ENCODE measurements around the gene SSB.
"Not testable (repeated sequence)": the region's sequence is repeated elsewhere in the genome, so short reads cannot be mapped to it uniquely, and the experiment has no call there.

The SSB gene

DNA sequence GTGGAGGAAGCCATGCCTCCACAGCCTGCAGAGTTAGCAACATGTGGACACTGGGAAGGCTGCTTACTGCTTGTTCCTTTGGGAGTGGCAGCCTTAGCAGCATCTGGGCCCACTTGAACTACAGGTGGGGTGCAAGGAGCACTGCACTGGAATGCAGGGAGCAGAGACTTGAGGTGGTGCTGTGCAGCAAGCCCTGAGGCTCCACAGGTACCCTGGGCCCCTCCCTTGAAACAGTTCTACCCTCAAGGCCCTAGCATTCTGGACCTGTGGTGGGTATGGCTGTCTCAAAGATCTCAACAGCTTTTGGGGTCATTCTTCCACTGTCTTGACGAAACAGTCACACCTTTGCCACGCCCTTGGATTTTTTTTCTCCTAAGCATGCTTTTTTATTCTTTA is 42.1 kb downstream of the SSB start:
- Histone ChIP-seq H3K79me2 (ENCODE audit: low read length) (peaks cover 25% of the 10 kb centered on the region), H4K20me1 (ENCODE audit: insufficient read depth, low read length) (no peaks in the 10 kb centered on the region), H3K27me3 (ENCODE audit: low read depth, low read length) (no peaks in the 10 kb centered on the region), H3K4me3 (ENCODE audit: low read length) (no peak overlapping the region), H3K27ac (ENCODE audit: low read length) (no peak overlapping the region), H3K9me3 (ENCODE audit: insufficient read depth, low read length) (no peaks in the 10 kb centered on the region), H3K4me1 (ENCODE audit: low read length) (no peaks in the 10 kb centered on the region), H3K36me3 (replicated peaks; ENCODE audit: low read depth, low read length) (no peaks in the 10 kb centered on the region), H2AFZ (ENCODE audit: low read depth, low read length) (no peak overlapping the region), H3K9ac (ENCODE audit: low read length) (no peak overlapping the region), H3K4me2 (ENCODE audit: low read length) (no peak overlapping the region)
- no peak for TF ChIP-seq EZH2phosphoT487 (IDR thresholded peaks at IDR 0.05; ENCODE audit: low read depth)
- no peak for TF ChIP-seq CTCF (IDR thresholded peaks at IDR 0.05; ENCODE audit: low read depth, low read length)

- H3K9ac ChIP-seq (ENCODE audit: low read length); H3K4me1 ChIP-seq (ENCODE audit: low read length): not testable (repeated sequence)
- peaks cover 21% of the 10 kb centered on the region; the same call in 1 of the 2 replicates for H3K79me2 ChIP-seq (ENCODE audit: low read length)
Measured at GRCh38 chr2:169841625-169842024, 43.0 kb downstream of the SSB start.

GRCh38 chr2:169845016-169845415 is 46.3 kb downstream of the SSB start:
- Histone ChIP-seq H3K9ac (ENCODE audit: low read length) (no peak overlapping the region), H3K4me1 (ENCODE audit: low read length) (no peaks in the 10 kb centered on the region), H3K27me3 (ENCODE audit: low read depth, low read length) (no peaks in the 10 kb centered on the region), H3K4me3 (ENCODE audit: low read length) (no peak overlapping the region), H3K4me2 (ENCODE audit: low read length) (no peak overlapping the region), H3K27ac (ENCODE audit: low read length) (no peak overlapping the region), H3K9me3 (ENCODE audit: insufficient read depth, low read length) (no peaks in the 10 kb centered on the region), H4K20me1 (ENCODE audit: insufficient read depth, low read length) (0 out of 2 replicates have a peak, but pooled peaks cover 2% of the 10 kb centered on the region), H3K79me2 (ENCODE audit: low read length) (peaks cover 22% of the 10 kb centered on the region; the same call in 1 of the 2 replicates), H2AFZ (ENCODE audit: low read depth, low read length) (no peak overlapping the region), H3K36me3 (replicated peaks; ENCODE audit: low read depth, low read length) (peaks cover 3% of the 10 kb centered on the region)
- TF ChIP-seq EZH2phosphoT487 (IDR thresholded peaks at IDR 0.05; ENCODE audit: low read depth) = no peak
- TF ChIP-seq CTCF (IDR thresholded peaks at IDR 0.05; ENCODE audit: low read depth, low read length) = no peak

More at GRCh38 chr2:169841625-169842024, 43.0 kb downstream of the SSB start:
- not testable (repeated sequence) for H3K27ac ChIP-seq (ENCODE audit: low read length); H4K20me1 ChIP-seq (ENCODE audit: insufficient read depth, low read length); H3K4me3 ChIP-seq (ENCODE audit: low read length); H3K27me3 ChIP-seq (ENCODE audit: low read depth, low read length); H2AFZ ChIP-seq (ENCODE audit: low read depth, low read length); H3K36me3 ChIP-seq (replicated peaks; ENCODE audit: low read depth, low read length); H3K4me2 ChIP-seq (ENCODE audit: low read length); H3K9me3 ChIP-seq (ENCODE audit: insufficient read depth, low read length)

DNA sequence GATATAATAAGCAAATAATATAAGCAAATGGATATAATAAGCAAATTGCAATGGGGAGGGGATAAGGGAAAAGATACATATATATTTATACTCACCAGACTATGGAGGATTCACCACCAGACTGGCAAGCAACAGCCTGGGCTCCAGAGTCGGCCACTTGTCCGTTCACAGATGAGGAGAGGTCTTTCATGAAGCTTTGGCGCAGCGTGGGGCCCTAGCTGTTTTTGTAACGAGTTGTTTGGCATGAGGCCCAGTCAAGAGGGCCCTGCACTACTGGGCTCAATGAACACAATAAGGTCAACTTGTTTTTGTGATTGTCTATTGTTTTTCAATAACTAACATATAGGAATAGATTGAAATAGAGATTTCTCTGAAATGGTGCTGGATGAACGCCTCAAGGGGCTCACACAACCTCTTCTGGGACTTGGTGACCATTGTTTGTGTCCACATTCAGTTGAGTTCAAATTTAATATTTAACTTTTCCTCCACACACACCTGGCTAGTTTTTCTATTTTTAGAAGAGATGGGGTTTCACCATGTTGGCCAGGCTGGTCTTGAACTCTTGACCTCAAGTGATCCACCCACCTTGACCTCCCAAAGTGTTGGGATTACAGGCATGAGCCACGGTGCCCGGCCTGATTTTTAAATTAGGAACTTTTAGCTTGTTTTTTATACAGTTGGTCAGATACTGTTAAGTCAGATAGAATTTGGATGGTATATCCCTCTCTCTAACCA is 50.5 kb downstream of the SSB start:
- not testable (repeated sequence) for H3K4me3 ChIP-seq (ENCODE audit: low read length); H3K4me2 ChIP-seq (ENCODE audit: low read length)
- H3K79me2 ChIP-seq (ENCODE audit: low read length) = peaks cover 16% of the 10 kb centered on the region; the same call in 1 of the 2 replicates

DNA sequence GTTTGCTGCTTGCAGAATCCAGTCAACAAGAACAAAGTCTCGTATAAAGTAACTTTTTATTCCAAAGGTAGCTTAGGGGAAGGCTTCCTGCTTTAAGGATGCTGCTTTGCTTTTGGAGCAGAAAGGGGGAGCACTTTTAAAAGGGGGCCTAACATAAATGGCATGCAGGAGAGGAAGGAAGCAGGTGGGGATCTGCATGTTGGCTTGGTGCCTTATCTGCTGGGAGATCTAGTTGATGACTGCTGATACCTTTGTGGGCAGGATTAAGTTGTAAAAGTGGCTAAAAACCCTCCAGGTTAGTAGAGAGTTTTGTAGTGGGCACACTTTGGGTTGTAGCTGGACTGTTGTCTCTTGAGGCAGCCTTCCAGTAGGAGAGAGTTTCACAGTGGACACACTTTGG is 51.0 kb downstream of the SSB start:
- Histone ChIP-seq H3K4me2 (ENCODE audit: low read length) (no peak overlapping the region), H3K4me1 (ENCODE audit: low read length) (no peaks in the 10 kb centered on the region), H4K20me1 (ENCODE audit: insufficient read depth, low read length) (0 out of 2 replicates have a peak, but pooled peaks cover 2% of the 10 kb centered on the region), H3K27ac (ENCODE audit: low read length) (no peak overlapping the region), H3K4me3 (ENCODE audit: low read length) (no peak overlapping the region), H3K9me3 (ENCODE audit: insufficient read depth, low read length) (no peaks in the 10 kb centered on the region), H3K27me3 (ENCODE audit: low read depth, low read length) (no peaks in the 10 kb centered on the region), H3K79me2 (ENCODE audit: low read length) (peaks cover 12% of the 10 kb centered on the region; the same call in 1 of the 2 replicates), H2AFZ (ENCODE audit: low read depth, low read length) (no peak overlapping the region), H3K9ac (ENCODE audit: low read length) (no peak overlapping the region), H3K36me3 (replicated peaks; ENCODE audit: low read depth, low read length) (peaks cover 3% of the 10 kb centered on the region)
- TF ChIP-seq CTCF (IDR thresholded peaks at IDR 0.05; ENCODE audit: low read depth, low read length) = no peak
- no peak for TF ChIP-seq EZH2phosphoT487 (IDR thresholded peaks at IDR 0.05; ENCODE audit: low read depth)

More for the DNA sequence above, 50.5 kb downstream of the SSB start:
- not testable (repeated sequence) for H3K4me1 ChIP-seq (ENCODE audit: low read length); H3K9ac ChIP-seq (ENCODE audit: low read length); H4K20me1 ChIP-seq (ENCODE audit: insufficient read depth, low read length); H3K36me3 ChIP-seq (replicated peaks; ENCODE audit: low read depth, low read length); H3K27ac ChIP-seq (ENCODE audit: low read length); H2AFZ ChIP-seq (ENCODE audit: low read depth, low read length); H3K27me3 ChIP-seq (ENCODE audit: low read depth, low read length); H3K9me3 ChIP-seq (ENCODE audit: insufficient read depth, low read length)

Measured in OCI-LY3 (cell line).